GM18499 (cell line): ENCODE results near the gene OBI1.

Experiments used
- ATAC-seq: cut with Tn5 transposase; IDR thresholded peaks from one replicate; pipeline ENCODE4 v1.9.1; 2021; ENCODE audit warnings: moderate number of reproducible peaks; ENCODE audit not compliant: insufficient read depth, unreplicated experiment

Gene OBI1

GRCh38 chr13:78658630-78659449, at the start of gene OBI1:
Gene OBI1, minus strand, starts transcription at chr13:78659155. Its CDS starts 35 bp downstream, at chr13:78659120.
- ATAC-seq, result peak; percentile 51

GRCh38 chr13:78701383-78701782, 42.4 kb upstream of the OBI1 start:
- ATAC-seq, result no peak

- ATAC-seq, result no peak
Measured at GRCh38 chr13:78700121-78700910, 41.4 kb upstream of the OBI1 start.

- ATAC-seq, result no peak
Measured at GRCh38 chr13:78689011-78689410, 30.1 kb upstream of the OBI1 start.

- ATAC-seq, result no peak
Measured at GRCh38 chr13:78686461-78686860, 27.5 kb upstream of the OBI1 start.

GRCh38 chr13:78680576-78681350, 21.8 kb upstream of the OBI1 start:
- ATAC-seq, result no peak

- ATAC-seq, result no peak
Measured at GRCh38 chr13:78680115-78680561, 21.2 kb upstream of the OBI1 start.

- no peak for ATAC-seq
Measured at GRCh38 chr13:78679329-78679728, 20.4 kb upstream of the OBI1 start.

- no peak for ATAC-seq
Measured at GRCh38 chr13:78675112-78675511, 16.2 kb upstream of the OBI1 start.

GRCh38 chr13:78674638-78675037, 15.7 kb upstream of the OBI1 start:
- ATAC-seq, result no peak

GRCh38 chr13:78662467-78662866, 3.5 kb upstream of the OBI1 start:
- ATAC-seq, result no peak

GRCh38 chr13:78660495-78660857, 1.5 kb upstream of the OBI1 start:
- ATAC-seq, result no peak

- ATAC-seq, result no peak
Measured at GRCh38 chr13:78659732-78660494, 958 bp upstream of the OBI1 start.

GRCh38 chr13:78659450-78659730, 435 bp upstream of the OBI1 start:
- ATAC-seq, result no peak

- peak; percentile 28 for ATAC-seq
Measured at GRCh38 chr13:78657699-78658629, 991 bp downstream of the OBI1 start.

GRCh38 chr13:78655906-78656305, 3.0 kb downstream of the OBI1 start:
- no peak for ATAC-seq

- no peak for ATAC-seq
Measured at GRCh38 chr13:78655007-78655406, 3.9 kb downstream of the OBI1 start.

- ATAC-seq, result no peak
Measured at GRCh38 chr13:78652651-78653050, 6.3 kb downstream of the OBI1 start.

GRCh38 chr13:78650717-78651083, 8.3 kb downstream of the OBI1 start:
- ATAC-seq, result no peak
